Middle frontal gyrus (tissue), 1 donor: ENCODE data around the gene REX1BD.
"Not testable (repeated sequence)": the region's sequence is repeated elsewhere in the genome, so short reads cannot be mapped to it uniquely, and the experiment has no call there.

Experiments used
- DNase-seq: peaks from one replicate; pipeline ENCODE4 v3.0.0-alpha.2; 2015; ENCODE audit warnings: low spot score; ENCODE audit errors: extremely low spot score

REX1BD gene

DNA sequence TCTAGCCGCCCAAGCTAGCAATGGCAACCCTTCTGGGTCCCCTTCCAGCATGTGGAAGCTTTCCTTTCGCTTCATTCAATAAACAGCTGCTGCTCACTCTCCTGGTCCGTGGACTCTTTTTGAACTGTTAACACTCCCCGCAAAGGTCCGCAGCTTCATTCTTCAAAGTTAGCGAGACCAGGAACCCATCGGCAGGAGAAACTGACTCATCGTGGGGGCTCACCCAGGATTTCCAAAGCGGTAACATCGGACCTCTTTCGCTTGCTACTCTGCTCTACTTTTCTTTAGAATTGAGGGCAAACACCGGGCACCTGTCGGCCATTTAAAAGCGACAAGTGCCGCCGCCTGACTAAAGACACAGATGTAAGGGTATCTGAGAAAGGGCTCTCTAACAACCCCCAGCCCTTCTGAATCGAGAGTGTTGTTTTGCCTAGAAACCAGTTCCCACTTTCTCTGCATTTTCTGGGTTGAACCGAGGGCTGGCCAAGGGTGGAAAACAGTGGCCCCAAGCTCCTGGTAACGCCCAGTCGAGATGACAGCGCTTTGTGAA lies 11.2 kb upstream of the REX1BD start:
- DNase-seq, result no peak

DNA sequence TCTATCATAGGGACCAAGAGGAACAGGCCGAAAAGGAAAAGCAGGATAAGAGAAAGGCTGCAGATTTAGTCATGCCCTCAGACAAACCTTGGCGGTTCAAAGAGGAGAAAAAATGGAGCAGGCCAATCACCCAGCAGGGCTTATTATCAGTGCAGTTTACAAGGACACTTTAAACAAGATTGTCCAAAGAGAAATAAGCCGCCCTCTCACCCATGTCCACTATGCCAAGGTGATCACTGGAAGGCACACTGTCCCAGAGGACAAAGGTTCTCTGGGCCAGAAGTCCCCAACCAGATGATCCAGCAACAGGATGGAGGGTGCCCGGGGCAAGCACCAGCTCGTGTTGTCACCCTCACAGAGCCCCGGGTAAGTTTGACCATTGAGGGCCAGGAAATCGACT lies 8.3 kb upstream of the REX1BD start:
- DNase-seq, result no peak

DNA sequence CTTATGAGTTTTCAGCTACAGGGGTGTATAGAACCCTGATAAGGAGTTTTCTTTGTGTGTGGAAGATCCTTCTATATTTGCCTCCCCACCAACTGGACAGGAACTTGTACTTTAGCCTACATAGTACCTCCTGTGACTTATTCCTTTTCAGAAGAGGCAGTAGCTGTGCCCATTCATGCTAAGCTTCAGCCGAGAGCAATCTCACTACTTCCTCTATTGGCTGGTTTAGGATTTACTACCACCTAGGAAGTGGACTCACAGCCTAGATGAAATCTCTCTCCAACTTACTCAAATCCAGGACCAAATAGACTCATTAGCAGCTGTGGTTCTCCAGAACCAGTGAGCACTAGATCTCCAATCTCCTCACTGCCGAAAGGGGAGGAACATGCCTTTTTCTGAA lies 2.3 kb upstream of the REX1BD start:
- no peak for DNase-seq

DNA sequence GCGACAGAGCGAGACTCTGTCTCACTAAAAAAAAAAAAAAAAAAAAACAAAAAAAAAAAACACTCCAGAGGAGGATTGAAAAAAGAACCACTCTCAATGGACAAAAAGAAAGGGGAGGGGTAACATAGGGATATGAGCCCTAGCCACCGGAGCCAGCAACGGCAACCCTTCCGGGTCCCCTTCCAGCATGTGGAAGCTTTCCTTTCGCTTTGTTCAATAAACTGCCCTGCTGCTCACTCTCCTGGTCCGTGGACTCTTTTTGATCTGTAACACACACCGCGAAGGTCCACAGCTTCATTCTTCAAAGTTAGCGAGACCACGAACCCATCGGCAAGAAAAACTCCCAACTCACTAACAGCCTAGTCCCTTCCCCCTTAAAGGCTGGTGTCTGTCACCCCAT lies 1.0 kb upstream of the REX1BD start:
- DNase-seq, result no peak

DNA sequence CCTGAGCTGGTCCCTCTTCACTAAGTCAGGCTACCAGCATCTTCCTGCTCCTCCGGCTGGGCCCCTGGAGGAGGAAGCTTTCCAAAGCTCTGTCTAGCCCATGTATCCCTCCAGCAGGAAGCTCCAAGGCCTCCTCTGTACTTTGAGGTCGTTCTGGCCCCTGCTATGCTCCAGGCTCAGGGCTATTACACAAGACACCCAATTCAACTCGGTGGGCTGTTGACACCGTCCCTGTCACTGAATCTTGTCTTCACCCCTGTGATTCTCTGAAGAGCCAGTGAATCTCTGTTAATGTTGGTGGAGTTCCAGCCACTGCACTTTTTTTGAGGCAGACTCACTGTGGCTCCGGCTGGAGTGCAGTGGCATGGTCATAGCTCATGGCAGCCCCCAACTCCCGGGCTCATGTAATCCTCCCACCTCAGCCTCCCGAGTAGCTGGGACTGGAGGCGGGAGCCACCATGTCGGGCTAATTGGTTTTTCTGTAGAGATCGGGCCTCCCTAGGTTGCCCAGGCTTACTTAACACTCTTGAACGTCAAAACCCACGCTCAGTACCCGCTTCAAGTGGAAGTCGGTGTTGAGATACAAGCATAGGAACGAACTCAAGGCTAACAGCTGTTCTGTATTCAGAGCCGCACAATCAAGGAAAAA lies 512 bp upstream of the REX1BD start:
- no peak for DNase-seq

DNA sequence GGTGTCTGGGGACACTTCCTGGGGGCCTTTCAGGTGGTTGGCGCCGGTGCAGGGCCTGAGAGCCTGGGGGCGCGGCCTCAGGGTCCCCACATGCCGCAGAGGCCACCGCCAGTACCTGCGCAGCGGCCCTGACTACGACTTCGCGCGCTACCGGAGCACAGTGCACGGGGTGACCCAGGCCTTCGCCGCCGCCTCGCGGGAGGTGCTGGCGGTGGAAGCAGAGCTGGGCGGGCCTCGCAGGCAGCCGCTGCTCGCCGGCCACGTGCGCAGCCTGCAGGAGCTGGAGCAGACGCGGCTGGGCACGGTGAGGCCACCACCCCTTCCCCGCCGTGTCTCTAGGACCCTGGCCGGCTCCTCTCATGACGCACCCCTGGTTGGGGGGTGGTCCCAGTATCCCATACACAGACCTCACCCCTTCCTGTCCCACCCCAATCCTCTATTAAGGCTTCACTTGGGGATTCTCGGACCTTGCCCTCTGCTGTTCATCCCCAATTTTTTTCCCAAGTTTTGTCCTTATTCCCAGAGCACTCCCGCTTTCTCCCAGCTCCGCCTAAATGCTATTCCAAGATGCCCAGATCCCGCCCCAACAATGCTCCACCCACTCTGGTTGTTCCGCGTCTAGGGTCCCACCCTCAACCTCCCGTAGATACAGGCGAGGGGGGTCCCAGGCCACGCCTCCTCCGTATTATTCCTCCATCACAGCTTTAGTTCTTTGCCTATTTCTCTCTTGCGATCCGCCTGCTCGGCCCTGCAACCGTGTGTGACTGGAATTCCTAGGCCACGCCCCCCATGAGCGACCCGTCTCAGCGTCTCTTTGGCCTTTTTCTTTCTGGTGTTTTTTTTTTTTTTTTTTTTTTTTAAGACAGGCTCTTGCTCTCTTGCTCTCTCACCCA lies 1.0 kb downstream of the REX1BD start:
- DNase-seq, result no peak

DNA sequence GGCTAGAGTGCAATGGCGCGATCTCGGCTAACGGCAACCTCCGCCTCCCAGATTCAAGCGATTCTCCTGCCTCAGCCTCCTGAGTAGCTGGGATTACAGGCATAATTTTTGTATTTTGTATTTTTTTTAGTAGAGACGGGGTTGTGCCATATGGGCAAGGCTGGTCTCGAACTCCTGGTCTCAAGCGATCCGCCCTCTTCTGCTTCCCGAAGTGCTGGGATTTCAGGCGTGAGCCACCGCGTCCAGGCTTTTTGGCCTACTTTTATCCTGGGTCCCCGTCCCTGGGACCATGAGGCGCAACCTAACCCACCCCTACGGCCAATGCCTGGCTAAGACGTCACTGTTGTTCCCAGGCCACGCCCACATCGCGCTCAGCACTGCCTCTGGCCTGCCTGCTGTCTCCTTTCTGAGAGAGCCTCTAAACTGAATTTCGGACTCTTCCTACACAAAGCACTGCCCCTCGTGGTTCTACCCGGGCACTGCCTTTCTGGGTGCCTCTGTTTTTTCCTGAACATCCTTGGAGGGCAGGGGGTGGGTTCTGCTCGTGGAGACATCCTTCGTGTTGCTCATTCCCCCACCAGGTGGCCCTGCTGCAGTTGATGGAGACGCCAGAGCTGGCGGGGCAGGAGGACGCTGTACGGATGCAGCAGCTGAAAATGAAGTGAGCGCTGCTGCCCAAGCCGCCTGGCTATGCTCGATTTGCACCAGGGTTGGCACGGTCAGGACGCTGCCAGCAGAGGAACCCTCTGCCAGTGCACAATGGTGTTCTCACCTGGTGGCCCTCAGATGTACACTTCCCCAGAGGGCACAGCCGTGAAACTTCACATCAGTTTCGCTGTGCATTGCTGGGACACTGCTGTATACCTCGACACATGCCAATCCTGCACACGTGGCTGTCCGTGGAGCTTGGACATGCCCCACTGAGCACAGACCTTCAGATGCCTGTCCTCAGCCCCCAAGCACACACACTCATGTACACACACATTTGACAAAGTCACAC lies 2.0 kb downstream of the REX1BD start:
- peak; percentile 85 for DNase-seq

DNA sequence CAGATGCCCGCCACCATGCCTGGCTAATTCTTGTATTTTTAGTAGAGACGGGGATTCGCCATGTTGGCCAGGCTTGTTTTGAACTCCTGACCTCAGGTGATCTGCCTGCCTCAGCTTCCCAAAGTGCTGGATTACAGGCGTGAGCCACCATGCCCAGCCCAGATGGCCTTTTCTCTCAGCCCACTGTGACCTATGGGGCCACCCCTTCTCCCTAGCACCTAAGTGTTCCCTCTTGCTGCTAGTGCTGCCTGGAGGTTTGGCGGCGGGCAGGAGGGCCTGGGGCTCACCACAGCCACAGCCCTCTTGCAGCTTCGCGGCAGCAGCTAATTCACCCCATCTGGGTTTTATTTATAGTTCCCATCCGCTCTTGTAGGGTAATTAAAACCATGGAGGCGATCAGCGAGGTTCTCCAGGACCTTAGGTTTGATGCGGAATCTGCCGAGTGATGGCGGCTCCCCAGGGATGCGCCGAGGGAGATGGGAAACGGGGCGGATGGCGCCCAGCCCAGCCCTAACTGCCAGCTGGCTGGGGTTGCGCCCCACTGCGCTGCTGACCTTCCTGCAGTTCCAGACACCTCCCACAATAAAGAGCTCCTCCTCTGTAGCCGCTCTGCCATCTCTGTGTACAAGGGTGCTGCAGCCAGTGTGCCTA lies 3.3 kb downstream of the REX1BD start:
- no peak for DNase-seq

DNA sequence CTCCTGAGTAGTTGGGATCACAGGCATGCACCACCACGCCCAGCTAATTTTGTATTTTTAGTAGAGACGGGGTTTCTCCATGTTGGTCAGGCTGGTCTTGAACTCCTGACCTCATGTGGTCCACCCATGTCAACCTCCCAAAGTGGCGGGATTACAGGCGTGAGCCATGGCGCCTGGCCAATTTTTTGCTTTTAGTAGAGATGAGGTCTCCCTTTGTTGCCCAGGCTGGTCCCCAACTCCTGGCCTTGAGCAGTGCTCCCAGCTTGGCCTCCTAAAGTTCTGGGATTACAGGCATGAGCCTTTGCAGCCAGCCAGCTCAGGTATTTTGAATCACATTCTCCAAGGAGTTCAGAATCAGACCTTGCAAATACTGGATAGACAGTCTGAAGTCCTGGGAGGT lies 4.1 kb downstream of the REX1BD start:
- not testable (repeated sequence) for DNase-seq

DNA sequence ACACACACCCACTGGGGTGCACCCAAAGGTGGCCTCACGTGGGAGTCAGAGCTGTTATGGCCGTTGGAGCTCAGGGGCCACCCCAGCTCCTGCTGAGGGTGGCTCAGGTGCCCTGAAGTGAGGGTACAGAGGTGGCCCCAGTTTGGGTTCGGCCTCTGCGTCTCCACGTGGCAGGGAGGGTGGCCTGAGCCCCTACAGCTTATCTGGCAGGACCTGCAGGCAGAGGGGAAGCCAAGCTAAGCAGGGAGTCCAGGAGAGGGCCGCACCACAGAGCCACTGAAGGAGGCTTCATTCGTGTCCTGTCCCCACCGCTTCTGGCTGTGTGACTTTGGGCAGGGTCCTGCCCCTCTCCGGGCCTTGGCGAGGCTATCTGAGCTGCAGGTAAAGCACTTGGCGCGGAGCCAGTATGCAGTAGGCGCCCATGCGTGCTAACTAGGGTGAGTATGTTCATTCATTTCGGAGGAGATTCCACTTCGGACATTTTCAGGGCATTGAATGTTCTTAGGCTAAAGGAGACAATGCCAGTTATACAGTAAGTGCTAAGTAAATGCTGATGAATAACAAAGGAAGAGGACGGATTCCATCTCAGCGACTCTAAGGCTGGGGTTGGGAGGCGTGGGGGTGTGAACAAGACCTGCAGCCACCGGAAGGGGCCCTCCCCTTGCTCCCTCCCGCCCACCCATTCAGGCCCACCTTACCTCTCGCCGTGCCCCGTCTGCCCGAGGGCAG lies 4.9 kb downstream of the REX1BD start:
- DNase-seq, result no peak

DNA sequence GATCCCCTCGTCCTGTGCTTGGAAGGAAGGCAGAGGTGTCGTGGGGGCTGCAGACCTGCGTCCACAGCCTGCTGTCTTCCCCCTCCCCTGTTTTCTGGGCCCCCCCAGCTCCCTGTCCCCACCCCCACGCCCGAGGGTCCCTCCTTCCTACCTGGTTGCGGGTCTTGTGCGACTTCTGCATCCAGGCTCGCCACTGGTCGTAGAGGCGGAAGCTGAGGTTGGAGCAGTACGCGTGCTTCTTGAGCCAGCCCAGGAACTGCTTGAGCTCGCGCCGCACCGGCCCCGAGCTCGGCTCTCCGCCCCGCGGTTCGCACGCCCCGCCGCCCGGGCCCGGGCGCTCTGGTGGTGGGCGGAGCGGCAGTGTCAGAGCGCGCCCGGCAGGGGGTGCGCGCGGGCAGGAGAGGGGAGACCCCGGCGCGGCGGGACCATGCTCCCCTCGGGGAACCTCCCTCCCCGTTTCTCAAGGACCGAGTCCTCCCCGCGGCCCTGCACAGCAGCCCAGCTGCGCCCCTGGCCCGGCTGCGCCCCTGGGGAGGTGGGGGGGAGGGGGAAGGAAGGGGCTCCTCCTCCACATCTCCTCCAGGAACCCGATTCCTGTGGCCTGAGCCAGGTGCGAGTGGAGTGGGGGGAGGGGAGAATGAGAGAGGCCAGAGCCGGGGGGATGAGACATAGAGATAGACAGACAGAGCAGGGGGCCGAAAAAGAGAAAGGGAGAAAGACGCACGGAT lies 5.7 kb downstream of the REX1BD start:
- DNase-seq, result no peak

DNA sequence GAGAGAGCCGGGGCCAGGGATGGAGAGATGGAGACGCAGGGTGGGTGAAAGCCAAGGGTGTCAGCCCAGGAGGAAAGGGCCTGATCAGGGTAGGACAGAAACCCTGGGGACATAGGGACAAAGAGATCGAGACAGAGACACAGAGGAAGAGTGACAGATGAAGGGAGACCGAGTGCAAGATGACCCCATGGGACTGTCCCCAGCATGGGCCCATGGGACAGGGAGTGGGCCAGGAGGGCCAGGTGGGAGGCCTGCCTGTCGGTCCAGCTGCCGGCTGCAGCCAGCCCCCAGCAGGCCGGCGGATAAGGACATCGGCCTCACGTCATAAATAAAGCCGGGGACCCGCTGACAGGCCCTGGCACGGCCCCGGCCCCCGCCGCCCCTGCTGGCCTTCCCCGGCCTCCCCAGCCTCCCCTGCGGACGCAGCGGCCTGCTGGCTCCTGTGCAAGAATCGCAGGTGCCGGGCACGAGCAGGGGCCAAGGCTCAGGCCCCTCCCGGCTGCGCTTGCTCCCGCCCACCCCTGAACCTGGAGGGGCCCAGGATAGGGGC lies 6.3 kb downstream of the REX1BD start:
- no peak for DNase-seq

DNA sequence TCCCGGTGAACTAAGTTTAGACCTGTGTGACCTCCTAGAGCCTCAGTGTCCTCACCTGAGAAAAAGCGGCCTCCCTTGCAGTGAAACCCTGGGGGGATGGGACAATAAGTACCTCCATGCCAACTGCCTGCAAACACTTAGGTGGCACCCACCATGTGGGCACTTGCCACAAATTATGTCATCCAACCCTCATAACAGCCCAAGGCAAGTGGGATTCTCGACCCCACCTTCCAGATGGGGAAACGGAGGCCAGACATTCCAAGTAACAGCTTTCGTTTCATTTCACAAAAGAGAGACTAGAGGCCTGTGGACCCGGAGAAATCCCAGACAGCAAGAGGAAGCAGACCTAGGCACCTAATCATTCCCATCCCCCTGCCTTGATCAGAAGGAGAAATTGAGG lies 6.9 kb downstream of the REX1BD start:
- no peak for DNase-seq

DNA sequence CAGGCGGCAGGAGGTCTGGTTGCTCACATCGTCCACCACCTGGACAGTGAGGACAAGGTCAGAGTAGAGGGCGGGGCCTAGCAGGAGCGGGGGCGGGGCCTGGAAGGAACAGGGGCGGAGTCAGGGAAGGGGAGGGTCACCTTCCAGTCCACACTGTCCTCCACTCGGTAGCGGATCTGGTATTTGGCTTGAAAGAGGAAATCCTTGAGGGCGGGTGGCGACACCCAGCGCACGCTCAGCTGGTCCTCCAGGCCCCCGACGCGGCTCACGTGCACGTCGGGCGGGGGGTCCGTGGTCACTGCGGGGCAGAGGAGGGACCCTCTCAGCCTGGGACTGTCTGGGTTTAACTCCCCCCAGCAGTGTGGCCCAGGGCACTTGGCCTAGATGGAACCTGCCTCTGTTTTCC lies 8.2 kb downstream of the REX1BD start:
- no peak for DNase-seq

DNA sequence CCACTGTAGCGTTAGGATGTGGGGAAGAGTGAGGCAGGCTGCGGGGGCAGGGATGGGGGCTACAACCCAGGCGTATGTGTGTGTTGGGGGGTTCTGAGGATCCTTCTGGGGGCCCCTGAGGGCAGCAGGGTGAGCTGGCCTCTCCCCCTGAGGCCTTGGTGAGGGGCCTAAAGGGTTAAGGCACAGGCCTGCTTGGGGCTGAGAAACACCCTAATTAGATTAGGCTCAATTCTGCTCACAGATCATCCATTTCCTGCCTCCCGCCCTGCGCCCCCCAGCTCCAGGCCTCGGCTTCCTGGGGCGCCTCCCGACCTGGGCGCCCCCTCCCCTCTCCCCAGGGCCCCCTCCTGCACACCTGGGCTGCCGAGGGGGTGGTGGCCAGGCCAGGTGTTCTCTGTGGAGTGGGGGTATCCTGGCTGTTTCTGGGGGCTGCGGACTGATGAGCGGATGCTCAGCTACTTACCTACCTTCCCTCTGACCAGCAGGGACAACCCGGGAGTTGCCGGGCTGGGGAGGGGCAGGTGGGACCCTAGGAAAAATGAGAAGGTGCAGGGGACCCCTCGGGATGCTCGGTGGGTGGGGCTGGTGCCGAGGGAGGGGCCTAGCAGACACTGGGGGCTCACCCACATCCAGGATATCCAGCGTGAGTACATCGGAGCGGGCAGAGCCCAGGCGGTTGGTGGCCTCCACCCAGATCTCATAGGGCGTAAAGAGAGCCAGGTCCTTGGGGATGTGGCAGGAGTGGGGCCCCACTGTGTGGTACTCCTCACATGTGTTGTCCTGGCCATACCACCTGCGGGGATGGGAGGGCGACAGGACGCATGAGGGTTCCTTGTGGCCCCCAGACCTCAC lies 9.4 kb downstream of the REX1BD start:
- no peak for DNase-seq

DNA sequence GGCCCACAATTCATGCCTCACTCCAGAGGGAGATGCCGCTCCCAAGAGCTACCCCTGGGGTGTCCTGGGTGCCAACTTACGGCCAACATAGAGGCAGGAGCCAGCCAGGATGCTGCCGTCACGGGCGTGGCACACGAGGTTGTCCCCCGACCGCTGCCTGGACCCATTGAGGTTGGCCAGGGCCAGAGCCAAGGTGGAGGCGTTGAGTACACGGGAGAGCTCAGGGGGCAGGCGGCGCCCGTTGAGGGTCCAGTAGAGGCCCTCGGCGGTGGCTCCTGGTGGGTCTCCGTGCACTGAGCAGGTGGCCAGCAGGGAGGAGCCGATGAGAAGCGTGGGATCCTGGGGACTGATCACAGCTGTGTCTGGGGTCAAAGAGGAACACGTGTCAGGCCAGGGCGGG lies 10.9 kb downstream of the REX1BD start:
- no peak for DNase-seq

DNA sequence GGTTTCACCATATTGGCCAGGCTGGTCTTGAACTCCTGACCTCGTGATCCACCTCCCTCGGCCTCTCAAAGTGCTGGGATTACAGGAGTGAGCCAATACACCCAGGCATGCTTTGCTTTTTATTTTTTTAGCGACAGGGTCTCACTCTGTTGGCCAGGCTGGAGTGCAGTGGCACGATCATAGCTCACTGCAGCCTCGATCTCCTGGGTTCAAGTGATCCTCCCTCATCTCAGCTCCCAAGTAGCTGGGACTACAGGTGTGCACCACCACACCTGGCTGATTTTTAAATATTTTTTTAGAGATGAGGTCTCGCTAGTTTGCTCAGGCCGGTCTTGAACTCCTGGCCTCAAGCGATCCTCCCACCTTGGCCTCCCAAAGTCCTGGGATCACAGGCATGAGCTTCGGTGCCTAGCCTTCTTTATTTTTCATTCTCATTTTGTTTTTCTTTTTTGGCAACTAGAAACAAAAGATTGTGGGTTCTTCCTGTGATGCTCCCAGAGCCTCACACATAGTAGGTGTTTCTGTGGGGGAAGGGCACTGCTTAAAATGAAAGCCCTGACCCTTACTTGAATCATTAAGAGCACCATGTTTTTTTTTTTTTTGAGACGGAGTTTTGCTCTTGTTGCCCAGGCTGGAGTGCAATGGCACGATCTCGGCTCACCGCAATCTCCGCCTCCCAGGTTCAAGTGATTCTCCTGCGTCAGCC lies 12.2 kb downstream of the REX1BD start:
- not testable (repeated sequence) for DNase-seq

DNA sequence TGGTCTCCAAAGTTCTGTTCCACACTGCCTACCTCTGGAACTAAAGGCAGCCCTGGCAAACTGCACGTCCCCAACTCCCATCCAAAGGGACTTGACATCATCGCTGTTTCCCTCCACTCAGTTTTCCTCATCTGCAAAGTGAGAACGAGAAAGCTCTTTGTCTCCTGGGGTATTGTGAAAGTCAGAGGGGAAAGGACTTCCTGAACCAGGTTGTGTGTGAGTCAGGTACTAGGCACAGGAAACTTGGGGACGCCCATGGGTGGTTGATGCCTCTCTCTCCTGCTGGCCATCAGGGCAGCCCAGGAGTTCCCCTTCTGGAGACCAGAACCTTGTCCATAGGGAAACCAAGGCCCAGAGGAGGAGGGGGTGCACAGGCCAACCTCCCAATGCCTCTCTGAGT lies 13.3 kb downstream of the REX1BD start:
- no peak for DNase-seq
